Hindlimb muscle (tissue), 1 donor: ENCODE measurements around the gene SUN5. TPM values are rescaled to one million over a fixed set of nuclear protein-coding genes. Genes with fewer than 3 reads are reported as not detected.
"Not testable (repeated sequence)": the region's sequence is repeated elsewhere in the genome, so short reads cannot be mapped to it uniquely, and the experiment has no call there.

Experiments
- DNase-seq: peaks from one replicate; pipeline ENCODE4 v3.0.0-alpha.2; 2013
- polyA plus RNA-seq: library from polyadenylated mRNA; unstranded; fragments of 120-200 nt; gene quantifications from one replicate; pipeline ENCODE4 v1.2.1, GENCODE V29; 2013; ENCODE audit not compliant: insufficient read length

Gene SUN5
- polyA plus RNA-seq, 1 donor, result not detected

GRCh38 chr20:32975121-32975520 is 29.1 kb downstream of the SUN5 start:
- not testable (repeated sequence) for DNase-seq

- not testable (repeated sequence) for DNase-seq
Observed at GRCh38 chr20:32974204-32975064, 29.8 kb downstream of the SUN5 start.

GRCh38 chr20:32973077-32973717 is 31.0 kb downstream of the SUN5 start:
- DNase-seq, result no peak

GRCh38 chr20:32972181-32973076 is 31.8 kb downstream of the SUN5 start:
- no peak for DNase-seq

- DNase-seq, result no peak
Observed at GRCh38 chr20:32971703-32972161, 32.5 kb downstream of the SUN5 start.

- no peak for DNase-seq
Observed at GRCh38 chr20:32970973-32971300, 33.3 kb downstream of the SUN5 start.

- no peak for DNase-seq
Observed at GRCh38 chr20:32970115-32970972, 33.9 kb downstream of the SUN5 start.

GRCh38 chr20:32969356-32970114 is 34.7 kb downstream of the SUN5 start:
- no peak for DNase-seq

- DNase-seq, result no peak
Observed at GRCh38 chr20:32968478-32969241, 35.6 kb downstream of the SUN5 start.

GRCh38 chr20:32967961-32968457 is 36.2 kb downstream of the SUN5 start:
- no peak for DNase-seq

GRCh38 chr20:32966881-32967781 is 37.1 kb downstream of the SUN5 start:
- DNase-seq, result no peak

- DNase-seq, result no peak
Observed at GRCh38 chr20:32966382-32966781, 37.9 kb downstream of the SUN5 start.

- DNase-seq, result no peak
Observed at GRCh38 chr20:32965581-32966373, 38.5 kb downstream of the SUN5 start.

- no peak for DNase-seq
Observed at GRCh38 chr20:32965115-32965514, 39.1 kb downstream of the SUN5 start.

- DNase-seq, result no peak
Observed at GRCh38 chr20:32964575-32964974, 39.7 kb downstream of the SUN5 start.

GRCh38 chr20:32963176-32963575 is 41.1 kb downstream of the SUN5 start:
- no peak for DNase-seq

GRCh38 chr20:32962646-32963045 is 41.6 kb downstream of the SUN5 start:
- DNase-seq, result not testable (repeated sequence)

- no peak for DNase-seq
Observed at GRCh38 chr20:32962053-32962452, 42.2 kb downstream of the SUN5 start.
